Activated CD4-positive, alpha-beta T cell treated with anti-CD3 and anti-CD28 coated beads for 48 hours (primary cell): Measurements from ENCODE around the gene BLOC1S5.
"Not testable (repeated sequence)": the region's sequence is repeated elsewhere in the genome, so short reads cannot be mapped to it uniquely, and the experiment has no call there.

Source experiments
- DNase-seq: peaks from one replicate; pipeline ENCODE4 v3.0.0-alpha.2; 2020

Gene BLOC1S5

GRCh38 chr6:7992002-7992815 is 72.0 kb downstream of the BLOC1S5 start:
- no peak for DNase-seq

- no peak for DNase-seq
Observed at GRCh38 chr6:7991536-7991935, 72.7 kb downstream of the BLOC1S5 start.

- DNase-seq, result no peak
Observed at GRCh38 chr6:7986219-7986618, 78.0 kb downstream of the BLOC1S5 start.

- not testable (repeated sequence) for DNase-seq
Observed at GRCh38 chr6:7983967-7984366, 80.2 kb downstream of the BLOC1S5 start.

GRCh38 chr6:7979831-7980230 is 84.4 kb downstream of the BLOC1S5 start:
- no peak for DNase-seq

- no peak for DNase-seq
Observed at GRCh38 chr6:7978736-7979135, 85.5 kb downstream of the BLOC1S5 start.

- no peak for DNase-seq
Observed at GRCh38 chr6:7976485-7977056, 87.6 kb downstream of the BLOC1S5 start.

- DNase-seq, result peak; percentile 9
Observed at GRCh38 chr6:7975764-7976146, 88.4 kb downstream of the BLOC1S5 start.

- DNase-seq, result no peak
Observed at GRCh38 chr6:7974938-7975763, 89.0 kb downstream of the BLOC1S5 start.

GRCh38 chr6:7974565-7974937 is 89.6 kb downstream of the BLOC1S5 start:
- DNase-seq, result no peak

- no peak for DNase-seq
Observed at GRCh38 chr6:7973584-7973983, 90.6 kb downstream of the BLOC1S5 start.

- DNase-seq, result no peak
Observed at GRCh38 chr6:7971499-7971898, 92.7 kb downstream of the BLOC1S5 start.

GRCh38 chr6:7970616-7971015 is 93.6 kb downstream of the BLOC1S5 start:
- DNase-seq, result no peak
